Stimulated activated CD8-positive, alpha-beta memory T cell treated with anti-CD3 and anti-CD28 coated beads, Interleukin-15, amount 100 ng/mL, for 4 hours (primary cell): Measurements from ENCODE around the gene TEX48.

Experiments used
- DNase-seq, 2 donors: peaks; one replicate each; pipeline ENCODE4 v3.0.0-alpha.2; 2020; ENCODE audit warnings: low read depth in 2 of 2

The TEX48 gene

GRCh38 chr9:114681594-114682332 lies at the start of gene TEX48:
TEX48 (minus strand) TSS chr9:114682192; CDS start chr9:114671723, 10,469 bp downstream.
- DNase-seq = peak; percentile 38 to 64

- DNase-seq = no peak
Measured at GRCh38 chr9:114731701-114732100, 49.7 kb upstream of the TEX48 start.

GRCh38 chr9:114729706-114730105 lies 47.7 kb upstream of the TEX48 start:
- DNase-seq = no peak

GRCh38 chr9:114725930-114726329 lies 43.9 kb upstream of the TEX48 start:
- DNase-seq = no peak

- no peak for DNase-seq
Measured at GRCh38 chr9:114724744-114725143, 42.8 kb upstream of the TEX48 start.

GRCh38 chr9:114723931-114724330 lies 41.9 kb upstream of the TEX48 start:
- DNase-seq = no peak

- no peak for DNase-seq
Measured at GRCh38 chr9:114722937-114723620, 41.1 kb upstream of the TEX48 start.

- no peak for DNase-seq
Measured at GRCh38 chr9:114722081-114722621, 40.2 kb upstream of the TEX48 start.

GRCh38 chr9:114721491-114722079 lies 39.6 kb upstream of the TEX48 start:
- no peak for DNase-seq

- no peak for DNase-seq
Measured at GRCh38 chr9:114720086-114720676, 38.2 kb upstream of the TEX48 start.

GRCh38 chr9:114719290-114719689 lies 37.3 kb upstream of the TEX48 start:
- no peak for DNase-seq

- peak; percentile 69 to 83 for DNase-seq
Measured at GRCh38 chr9:114718801-114719221, 36.8 kb upstream of the TEX48 start.

GRCh38 chr9:114717908-114718486 lies 36.0 kb upstream of the TEX48 start:
- no peak for DNase-seq

GRCh38 chr9:114709636-114710035 lies 27.6 kb upstream of the TEX48 start:
- DNase-seq = no peak

- no peak for DNase-seq
Measured at GRCh38 chr9:114706711-114707110, 24.7 kb upstream of the TEX48 start.

- no peak for DNase-seq
Measured at GRCh38 chr9:114701988-114702387, 20.0 kb upstream of the TEX48 start.

- no peak for DNase-seq
Measured at GRCh38 chr9:114697951-114698351, 16.0 kb upstream of the TEX48 start.

GRCh38 chr9:114696814-114697544 lies 15.0 kb upstream of the TEX48 start:
- DNase-seq = no peak

GRCh38 chr9:114695948-114696347 lies 14.0 kb upstream of the TEX48 start:
- no peak for DNase-seq

- no peak for DNase-seq
Measured at GRCh38 chr9:114694719-114695269, 12.8 kb upstream of the TEX48 start.

- no peak for DNase-seq
Measured at GRCh38 chr9:114694146-114694545, 12.2 kb upstream of the TEX48 start.
